Left cardiac atrium (tissue), 4 donors: ENCODE results near the gene CNTN6. TPM values are rescaled to one million over a fixed set of nuclear protein-coding genes. Genes with fewer than 3 reads are reported as not detected.
"Not testable (repeated sequence)": the region's sequence is repeated elsewhere in the genome, so short reads cannot be mapped to it uniquely, and the experiment has no call there.

ENCODE experiments used
- ATAC-seq, 2 donors: fragments of 200-7000 bp; cut with Tn5 transposase; one replicate each; pipeline ENCODE4 v1.9.1; 2020; ENCODE audit warnings: mild to moderate bottlenecking in 2 of 2, moderate library complexity in 2 of 2
- DNase-seq: peaks from one replicate; pipeline ENCODE4 v3.0.0-alpha.2; 2020
- intact Hi-C, 2 donors: fragments of 100-400 bp; cut with DNase I; formaldehyde crosslinking; loops; one replicate each; pipeline versions ENCODE4 v1.14.1 to v1.15.1; 2022 to 2023
- total RNA-seq, 2 donors: library from RNA; stranded (reverse); fragmentation: NEBNext Ultra II Directional; extraction: Animal tissue kit (Norgen Biotek cat#: 25700); gene quantifications; one replicate each; pipeline ENCODE4 v1.2.1, GENCODE V29; 2021
- donor health status: DM: no; HTN: yes; CAD: no.
- donor health status: DM: no; HTN: yes; CAD: no; lungs with severe emphysema.
- donor health status: DM: yes; HTN: yes; CAD: no.
- donor health status: Dilated cardiomyopathy.

Gene CNTN6
- total RNA-seq, 2 donors from 2014 or later: 0.24 to 0.47 TPM

DNA sequence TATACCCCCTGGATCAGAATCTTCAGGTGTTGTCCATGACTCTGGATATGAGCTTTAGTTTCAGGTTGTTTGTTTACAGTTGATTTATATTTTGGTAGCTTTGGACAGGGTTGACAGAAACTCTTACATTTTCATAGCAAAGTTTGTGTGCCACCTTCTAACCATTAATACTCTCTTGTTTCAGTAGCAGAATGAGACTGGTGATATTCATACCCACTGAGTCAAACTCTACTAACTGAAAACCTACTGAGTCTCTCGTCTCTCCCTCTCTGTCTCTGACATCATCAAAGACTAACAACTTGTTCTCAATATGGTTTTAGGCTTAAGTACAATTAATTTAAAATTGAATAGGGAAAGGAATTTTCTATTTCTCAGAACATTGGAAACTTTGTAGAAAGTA is 282.3 kb downstream of the CNTN6 start:
- no peak for DNase-seq
- no peak for ATAC-seq
- intact Hi-C loops: no loop called here

GRCh38 chr3:1380926-1381646 is 288.3 kb downstream of the CNTN6 start:
- intact Hi-C loops: no loop called here
- DNase-seq (no peak), ATAC-seq (peak in 1 of 2 donors; percentile 47)

DNA sequence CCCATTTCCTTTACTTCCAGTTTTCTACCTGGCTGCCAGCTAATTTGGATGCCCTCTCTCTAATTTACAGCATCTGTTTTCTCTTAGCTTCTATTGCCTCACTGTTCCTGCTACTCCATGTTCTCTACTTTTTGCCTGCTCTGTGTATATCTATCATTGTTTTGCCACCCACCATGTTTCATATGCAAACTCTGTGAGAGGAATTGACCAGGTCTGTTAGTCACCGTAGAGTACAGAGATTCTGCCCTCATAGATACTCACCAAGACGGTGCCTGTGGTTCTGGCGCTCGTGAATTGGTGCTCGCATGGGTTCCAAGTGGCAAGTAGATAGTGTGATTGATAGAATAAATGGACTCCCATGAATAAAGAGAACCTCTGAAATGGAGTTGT is 288.8 kb downstream of the CNTN6 start:
- intact Hi-C loops: no loop called here
- DNase-seq: no peak
- ATAC-seq: no peak

- DNase-seq, intact Hi-C loops, ATAC-seq: not testable (repeated sequence)
Measured at GRCh38 chr3:1387396-1387905, 294.6 kb downstream of the CNTN6 start.

- no peak for DNase-seq
- intact Hi-C loops: no loop called here
- ATAC-seq: no peak
Measured at GRCh38 chr3:1394188-1394587, 301.4 kb downstream of the CNTN6 start.

DNA sequence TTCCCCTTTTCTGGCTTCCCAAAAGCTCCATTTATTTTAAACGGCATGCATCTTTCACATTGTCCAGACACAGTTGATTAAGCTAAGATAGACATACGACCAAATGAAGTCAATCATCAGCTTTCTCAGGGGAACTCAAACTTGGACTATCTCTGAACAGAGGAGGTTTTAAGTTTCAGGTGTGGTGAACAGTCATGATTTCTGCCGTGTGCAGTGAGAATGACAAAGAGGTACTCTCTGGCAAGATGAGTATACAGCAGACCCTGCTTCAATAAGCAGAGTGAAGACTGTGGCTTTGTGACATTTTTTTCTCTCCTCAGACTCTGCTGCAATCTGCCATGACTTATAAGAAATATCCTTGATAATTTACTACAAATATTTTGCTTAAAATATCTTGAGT is 307.7 kb downstream of the CNTN6 start:
- no peak for DNase-seq
- ATAC-seq: no peak
- intact Hi-C loops: no loop called here

DNA sequence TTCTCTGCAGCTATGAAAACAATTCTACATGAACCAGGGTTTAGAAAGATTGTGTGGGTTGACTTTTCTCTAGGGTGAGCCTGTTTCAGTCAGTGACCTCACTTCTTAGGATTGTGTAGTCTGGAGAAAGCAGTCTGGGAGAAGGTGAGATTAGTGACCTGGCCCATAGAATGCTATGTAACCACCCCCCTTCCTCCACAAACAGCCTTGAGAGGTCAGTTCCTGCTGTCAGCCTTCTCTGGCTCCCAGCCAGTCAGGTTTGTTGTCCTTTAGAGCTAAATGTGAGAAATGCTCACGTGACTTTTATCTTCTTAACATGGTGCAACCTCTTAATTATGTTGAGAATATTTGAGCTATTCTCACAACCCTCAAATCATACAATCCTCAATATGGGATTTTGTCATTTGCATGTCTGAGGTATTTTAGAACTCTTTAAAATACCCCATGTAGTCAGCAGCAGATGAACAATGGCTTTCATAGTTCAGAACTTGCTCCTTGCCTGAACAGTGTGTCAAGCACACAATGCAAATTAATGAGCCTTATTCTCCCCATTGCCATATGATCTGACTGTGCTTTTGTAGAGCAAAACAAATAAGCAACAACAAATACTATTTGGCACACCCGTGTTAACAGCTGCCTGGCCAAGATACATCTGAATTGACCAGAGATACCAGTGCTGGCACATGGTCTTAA is 311.6 kb downstream of the CNTN6 start:
- DNase-seq (peak; percentile 27), ATAC-seq (peak in 1 of 2 donors; percentile 88)
- intact Hi-C loops: no loop called here

GRCh38 chr3:1406250-1406649 is 313.4 kb downstream of the CNTN6 start:
- ATAC-seq (no peak), DNase-seq (no peak)
- intact Hi-C loops: no loop called here

GRCh38 chr3:1421577-1421976 is 328.8 kb downstream of the CNTN6 start:
- ATAC-seq (no peak), DNase-seq (no peak)
- intact Hi-C loops: no loop called here

DNA sequence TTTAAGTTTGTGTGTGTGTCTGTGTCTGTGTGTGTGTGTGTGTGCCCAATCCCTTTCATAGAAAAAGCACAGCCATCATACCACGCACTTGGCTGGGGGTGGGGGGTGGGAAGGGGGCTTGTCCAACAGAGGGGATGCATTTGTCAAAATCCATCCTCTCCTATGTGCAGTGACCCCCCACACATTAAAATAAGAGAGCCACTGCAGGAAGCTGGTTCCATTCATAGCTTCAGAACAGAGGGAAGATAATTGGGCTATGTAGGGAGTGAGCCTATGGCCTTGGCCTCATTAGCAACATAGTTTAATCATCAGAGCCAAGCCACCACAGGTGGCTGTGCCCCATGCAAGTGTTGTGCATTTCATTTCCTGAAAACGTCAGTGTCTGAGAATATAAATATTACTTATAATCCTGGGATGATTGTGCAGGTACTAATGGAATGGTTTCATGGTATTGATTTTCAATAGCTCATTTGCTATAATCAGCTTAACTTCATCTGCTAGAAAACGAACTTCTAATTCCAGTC is 330.8 kb downstream of the CNTN6 start:
- ATAC-seq (no peak), DNase-seq (no peak)
- intact Hi-C loops: no loop called here

- no peak for ATAC-seq
- intact Hi-C loops: no loop called here
- DNase-seq: no peak
Measured at GRCh38 chr3:1439395-1439794, 346.6 kb downstream of the CNTN6 start.

GRCh38 chr3:1442271-1442670 is 349.4 kb downstream of the CNTN6 start:
- ATAC-seq: no peak
- intact Hi-C loops: no loop called here
- DNase-seq: no peak

- no peak for DNase-seq
- no peak for ATAC-seq
- intact Hi-C loops: no loop called here
Measured at GRCh38 chr3:1444195-1444594, 351.4 kb downstream of the CNTN6 start.

GRCh38 chr3:1446531-1446930 is 353.7 kb downstream of the CNTN6 start:
- DNase-seq: no peak
- intact Hi-C loops: no loop called here
- ATAC-seq: no peak

DNA sequence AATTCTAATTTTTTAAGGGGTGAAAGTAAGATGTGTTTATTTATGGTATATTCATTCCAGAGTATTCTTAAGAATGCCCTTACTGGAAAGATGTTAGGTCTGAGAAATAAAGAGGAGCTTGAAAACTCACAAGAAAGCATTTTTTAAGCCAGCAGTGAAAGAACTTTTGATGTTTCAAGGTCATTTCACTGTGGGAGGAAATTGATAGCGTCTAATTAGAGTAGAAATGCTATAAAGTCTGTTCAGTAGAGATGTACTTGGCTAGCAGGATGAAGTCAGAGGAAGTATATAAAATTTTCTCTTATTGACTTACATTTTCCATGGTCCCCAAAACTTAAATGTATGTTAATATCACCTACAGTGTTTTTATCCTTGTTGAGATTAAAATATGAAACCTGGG is 354.6 kb downstream of the CNTN6 start:
- intact Hi-C loops: no loop called here

GRCh38 chr3:1448443-1448842 is 355.6 kb downstream of the CNTN6 start:
- ATAC-seq: no peak
- intact Hi-C loops: no loop called here
- no peak for DNase-seq

More for the DNA sequence above, 354.6 kb downstream of the CNTN6 start:
- ATAC-seq (no peak), DNase-seq (no peak)
